T-helper 1 cell treated with Interleukin-12 subunit alpha and Interleukin-12 subunit beta and Interleukin-4 antibody, amounts not matched to agents 30 ng/mL and 1 ng/mL, for 36 hours (primary cell): ENCODE measurements around the gene RASGRP2. TPM values are rescaled to one million over a fixed set of nuclear protein-coding genes. Genes with fewer than 3 reads are reported as not detected.

Experiments used
- intact Hi-C: fragments of 100-400 bp; cut with micrococcal nuclease; formaldehyde crosslinking; loops from one replicate; pipeline ENCODE4 v1.15.1; 2024
- total RNA-seq: library from RNA; stranded (reverse); gene quantifications from 2 replicates; pipeline ENCODE4 v1.2.3, GENCODE V29; 2022

RASGRP2 gene
- total RNA-seq, 1 donor from 2014 or later, result 192 TPM

DNA sequence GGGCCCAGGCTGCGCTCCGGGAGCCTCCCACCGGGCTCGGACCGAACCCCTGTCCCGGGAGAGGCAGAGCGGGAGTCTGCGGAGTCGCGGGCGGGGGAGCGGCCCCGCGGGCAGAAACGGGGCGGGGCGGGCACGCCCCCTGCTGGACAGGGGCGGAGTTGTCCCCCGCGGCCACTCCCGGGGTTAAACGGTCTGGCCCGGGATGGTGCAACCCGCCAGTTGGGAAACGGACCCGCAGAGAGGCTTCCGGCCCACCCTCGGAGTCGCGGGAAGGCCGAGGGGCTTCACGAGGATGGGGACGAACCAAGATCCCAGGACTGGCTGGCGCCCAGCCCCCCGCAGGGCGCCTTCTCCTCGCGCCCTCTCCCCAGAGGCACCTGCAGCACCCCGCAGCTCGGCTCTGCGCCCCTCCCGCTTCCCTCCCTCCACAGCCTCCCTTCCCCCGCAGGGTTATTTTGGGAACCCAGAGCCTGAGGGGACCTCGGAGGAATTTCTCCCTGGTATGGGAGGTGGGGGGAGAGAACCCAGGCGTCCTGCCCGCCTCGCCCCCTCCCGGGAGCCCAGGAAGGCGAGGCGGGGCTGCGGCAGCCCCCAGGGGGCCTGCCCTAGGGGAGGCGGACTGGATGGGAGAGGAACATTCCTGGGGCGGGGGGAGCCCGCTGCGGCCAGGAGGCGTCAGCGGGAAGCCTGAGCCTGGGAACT, 902 bp downstream of the RASGRP2 start:
- intact Hi-C loops, result loop anchor here (1.0 to 2.0 kb wide), 3 partner anchors 24 to 174 kb away; partner anchors contain the start of gene ATG2A

DNA sequence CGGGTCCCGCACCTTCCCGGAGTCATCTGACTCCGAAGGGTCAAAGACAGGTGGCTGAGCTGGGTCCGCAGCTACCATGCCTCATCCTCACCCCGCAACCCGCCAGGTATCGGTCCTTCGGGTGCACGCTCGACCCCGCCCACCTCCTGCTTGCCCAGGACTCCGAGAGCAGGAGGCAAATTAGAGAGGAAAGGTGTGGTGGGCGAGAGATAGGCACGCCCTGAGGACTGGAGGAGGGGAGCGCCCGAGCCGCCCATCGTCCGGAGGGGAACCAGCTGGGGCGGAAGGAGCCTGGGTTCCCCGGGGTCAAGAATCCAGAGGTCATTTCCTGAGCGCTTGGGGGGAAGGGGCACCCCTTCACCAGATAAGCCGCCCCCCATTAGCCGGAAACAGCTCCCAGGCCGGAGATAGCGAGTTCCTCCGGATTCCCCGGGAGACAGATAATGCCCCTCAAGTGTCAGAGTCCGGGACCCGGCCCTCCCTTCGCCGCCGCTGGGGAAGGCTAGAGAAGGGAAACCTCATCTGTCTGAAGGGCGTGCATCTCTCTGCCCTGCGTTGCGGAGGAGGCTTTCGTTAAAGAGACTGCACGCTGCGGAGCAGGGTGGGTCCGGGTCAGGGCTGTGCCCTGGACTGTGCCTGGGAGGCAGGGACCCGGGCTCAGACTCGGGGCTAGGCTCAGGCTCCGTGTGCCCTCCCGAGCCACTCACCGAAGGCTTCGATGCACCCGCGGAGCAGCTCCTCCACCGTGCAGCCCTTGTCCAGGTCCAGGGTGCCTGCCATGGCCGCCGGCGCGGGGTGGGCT, 1.7 kb downstream of the RASGRP2 start:
- intact Hi-C loops, result loop anchor here (2.0 kb wide), 1 partner anchor 175 kb away; the partner anchor contains the start of gene ATG2A

DNA sequence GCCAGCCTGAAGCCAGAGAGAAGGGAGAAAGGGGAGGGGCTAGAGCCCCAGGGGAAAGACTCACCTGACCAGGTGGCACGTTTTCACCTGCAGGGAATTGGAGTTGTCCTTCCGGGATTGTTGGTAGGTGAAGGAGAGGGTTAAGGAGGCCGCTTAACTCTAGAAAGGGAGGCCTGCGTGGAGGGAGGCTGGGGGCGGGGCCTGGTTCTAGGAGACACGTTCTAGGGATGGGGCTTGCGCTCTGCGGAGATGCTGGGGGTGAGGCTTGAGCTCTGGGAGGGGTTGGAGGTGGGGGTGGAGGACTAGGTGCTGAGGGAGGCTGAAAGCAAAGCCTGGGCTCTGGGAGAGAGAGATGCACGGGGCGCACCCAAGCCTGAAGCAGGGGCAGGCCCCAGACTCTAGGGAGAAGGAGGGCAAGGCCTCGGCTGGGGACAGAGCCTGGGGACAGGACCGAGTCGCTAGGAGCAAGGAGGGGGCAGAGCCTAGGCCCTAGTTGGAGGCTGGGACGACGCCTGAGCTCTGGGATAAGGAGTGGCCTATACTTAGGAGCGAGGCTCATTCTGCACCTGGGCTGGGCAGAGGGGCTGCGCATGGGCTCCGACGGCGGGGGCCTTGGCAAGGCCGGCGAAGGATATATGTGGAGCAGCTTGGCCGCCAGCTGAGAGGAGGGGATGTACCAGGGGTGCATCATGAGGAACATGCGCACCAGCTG, 2.4 kb downstream of the RASGRP2 start:
- intact Hi-C loops, result loop anchor here (2.0 kb wide), 1 partner anchor 175 kb away; the partner anchor contains the start of gene ATG2A

DNA sequence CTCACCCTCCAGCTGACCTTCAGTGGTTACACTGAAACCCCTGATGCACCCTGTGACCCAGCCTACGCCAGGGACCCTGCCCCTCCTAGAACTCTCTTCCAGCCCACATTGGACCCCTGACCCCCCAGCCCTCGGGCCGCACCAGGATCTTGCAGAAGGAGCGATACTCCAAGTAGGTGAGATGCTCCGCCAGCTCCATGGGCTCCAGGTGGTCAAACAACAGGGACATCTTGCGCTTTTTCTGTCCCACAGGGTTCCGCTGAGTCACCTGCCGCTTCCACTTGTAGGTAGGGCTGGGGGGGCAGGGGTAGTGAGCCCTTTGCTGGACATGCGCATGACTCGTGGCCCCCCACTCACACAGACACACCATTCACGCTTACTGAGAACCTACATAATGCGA, 4.1 kb downstream of the RASGRP2 start:
- intact Hi-C loops, result no loop called here

DNA sequence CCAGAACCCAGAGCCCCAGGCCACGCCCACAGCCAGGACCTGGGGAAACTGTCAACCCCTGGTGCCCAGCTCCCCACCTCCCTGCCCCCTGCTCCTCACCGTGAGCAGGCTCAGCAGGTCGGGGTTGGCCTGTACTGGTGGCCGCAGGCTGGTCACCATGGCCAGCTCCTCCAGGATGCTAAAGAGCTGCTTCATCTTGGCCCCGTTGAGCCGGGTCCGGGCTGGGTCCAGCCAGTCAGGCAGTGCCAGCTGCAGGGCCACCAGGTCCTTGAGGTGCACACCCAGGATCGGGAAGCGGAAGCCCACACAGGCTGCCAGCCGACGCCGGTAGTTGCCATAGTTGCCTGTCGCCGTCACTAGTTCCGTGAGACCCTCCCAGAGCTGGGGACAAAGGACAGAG, 7.3 kb downstream of the RASGRP2 start:
- intact Hi-C loops, result no loop called here

DNA sequence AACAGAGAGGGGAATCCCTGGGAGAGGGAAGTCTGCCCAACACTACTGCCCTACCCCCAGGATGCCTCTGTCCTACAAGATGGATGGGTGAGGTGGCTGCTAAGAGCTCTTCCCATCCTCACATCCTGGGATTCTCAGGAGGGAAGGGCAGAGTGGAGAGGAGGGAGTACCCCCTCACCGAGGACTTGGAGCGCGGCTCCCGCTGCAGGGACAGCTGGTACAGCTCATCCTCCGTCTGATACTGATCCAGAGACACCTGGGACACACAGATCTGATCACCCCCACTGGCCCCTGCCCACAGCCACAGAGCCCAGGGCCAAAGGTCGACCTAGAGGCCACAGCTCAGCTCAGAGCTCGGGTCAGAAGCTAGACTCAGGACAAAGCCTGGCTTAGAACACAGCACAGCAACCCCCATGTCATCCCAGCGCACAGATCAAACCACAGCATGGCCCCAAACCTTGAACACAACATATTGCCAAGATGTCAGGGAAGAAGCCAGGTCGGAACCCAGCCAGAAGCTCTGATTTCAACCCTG, 8.2 kb downstream of the RASGRP2 start:
- intact Hi-C loops, result no loop called here

DNA sequence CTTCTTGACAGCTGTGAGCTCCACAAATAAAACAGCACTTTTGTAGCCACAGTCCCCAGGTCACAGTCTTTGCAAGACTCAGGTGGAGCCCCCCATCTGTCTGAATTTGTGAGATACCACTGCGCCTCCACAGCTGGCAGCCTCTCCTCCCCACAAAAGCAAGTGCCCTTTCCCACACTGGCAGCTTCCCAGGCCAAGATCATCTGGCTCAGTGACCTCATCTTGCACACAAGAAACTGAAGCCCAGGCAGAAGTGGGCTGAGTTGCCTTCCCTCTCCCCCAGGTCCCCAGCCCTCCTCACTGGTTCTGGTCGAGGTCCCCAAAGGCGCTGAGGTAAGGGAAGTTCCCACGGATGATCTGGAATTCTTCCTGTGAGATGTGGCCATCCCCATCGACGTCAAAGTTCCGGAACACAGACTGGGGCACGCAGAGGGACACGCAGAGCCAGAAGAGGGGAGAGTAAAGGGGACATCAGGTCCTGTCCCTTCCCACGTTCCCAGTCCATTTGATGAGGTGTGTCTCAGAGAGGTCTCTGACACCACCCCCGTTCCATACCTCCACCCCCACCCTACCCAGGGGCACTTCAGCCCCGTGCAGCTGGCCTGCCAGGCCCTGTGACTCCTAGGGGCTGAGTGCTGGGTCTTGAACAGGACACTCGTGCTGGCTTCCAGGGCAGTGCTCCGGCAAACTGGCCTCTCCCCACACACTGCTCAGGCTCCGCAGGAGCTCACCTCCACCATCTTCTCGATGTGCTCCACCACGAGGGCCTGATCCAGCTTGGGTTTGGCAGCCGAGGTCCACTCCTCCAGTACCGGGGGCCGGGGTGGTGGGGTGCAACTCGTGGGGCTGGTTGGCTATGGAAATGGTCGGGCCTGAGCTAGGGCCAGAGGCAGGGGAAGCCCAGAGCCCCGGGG, 8.9 kb downstream of the RASGRP2 start:
- intact Hi-C loops, result no loop called here

DNA sequence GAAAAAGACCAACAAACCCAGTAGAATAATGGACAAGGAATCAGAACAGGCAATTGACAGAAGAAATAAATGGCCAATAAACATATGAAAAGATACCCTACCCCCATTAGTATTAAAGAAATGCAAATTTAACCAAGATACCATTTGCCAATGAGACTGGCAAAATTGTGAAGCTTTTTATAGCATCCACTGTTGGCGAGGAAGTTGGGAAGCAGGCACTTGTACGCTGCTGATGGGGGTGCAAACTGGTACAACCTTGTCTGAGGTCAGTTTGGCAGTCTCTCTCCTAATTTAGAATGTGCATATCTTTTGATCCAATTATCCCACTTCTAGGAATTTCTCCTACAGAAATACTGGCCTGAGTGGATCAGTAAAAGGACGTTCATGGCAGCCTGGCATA, 12.3 kb downstream of the RASGRP2 start:
- intact Hi-C loops, result no loop called here

DNA sequence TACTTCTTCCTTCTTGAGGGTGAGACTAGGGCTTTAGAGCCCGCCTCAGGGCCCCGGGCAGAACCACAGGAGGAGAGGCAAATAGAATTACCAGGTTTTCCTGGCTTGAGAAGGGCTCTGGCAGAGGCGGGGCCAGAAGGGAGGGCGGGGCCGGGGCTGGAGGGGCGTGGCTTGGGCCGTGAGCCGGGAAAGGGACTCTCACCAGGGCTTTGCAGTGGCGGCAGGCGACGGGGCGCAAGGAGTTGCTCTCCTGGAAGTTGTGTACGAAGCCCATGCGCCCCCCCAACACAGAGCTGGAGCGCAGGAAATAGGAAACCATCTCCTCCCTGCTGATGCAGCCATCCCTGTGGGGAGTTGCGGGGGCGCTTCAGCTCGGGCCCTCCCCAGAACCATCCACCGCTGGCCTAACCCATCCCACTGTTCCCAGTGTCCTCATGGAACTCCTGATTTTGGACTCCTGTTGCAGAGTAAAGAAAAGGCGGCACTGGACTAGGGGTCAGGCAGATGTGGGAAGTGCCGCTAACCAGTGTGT, 14.0 kb downstream of the RASGRP2 start:
- intact Hi-C loops, result no loop called here

DNA sequence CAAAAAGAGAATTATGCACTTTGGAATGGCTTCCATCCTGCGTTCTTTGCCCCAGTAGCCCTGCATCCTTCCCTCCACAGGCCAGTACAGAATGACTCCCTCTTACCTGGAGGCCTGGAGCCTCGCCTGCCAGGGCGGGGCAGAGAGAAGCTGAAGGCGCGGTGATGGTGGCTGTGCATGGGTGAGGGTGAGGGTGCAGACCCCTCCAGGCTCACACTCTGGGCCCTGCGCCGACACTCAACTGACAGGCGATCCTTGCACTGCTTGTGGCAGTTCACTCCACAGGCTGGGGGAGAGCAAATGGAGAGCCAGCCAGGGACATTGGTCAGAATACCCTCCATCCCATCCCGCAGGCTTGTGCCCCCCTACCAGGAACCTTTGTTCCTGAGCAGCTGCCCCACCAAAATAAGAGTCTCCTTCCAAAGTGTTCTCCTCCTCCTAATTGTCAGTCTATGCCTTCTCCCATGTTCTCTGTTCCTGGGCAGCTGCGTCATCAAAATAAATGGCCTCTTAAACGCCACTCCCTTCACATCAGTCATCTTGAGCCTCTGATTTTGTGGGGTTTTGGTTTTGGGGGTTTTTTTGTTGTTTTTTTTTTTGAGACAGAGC, 15.1 kb downstream of the RASGRP2 start:
- intact Hi-C loops, result no loop called here

DNA sequence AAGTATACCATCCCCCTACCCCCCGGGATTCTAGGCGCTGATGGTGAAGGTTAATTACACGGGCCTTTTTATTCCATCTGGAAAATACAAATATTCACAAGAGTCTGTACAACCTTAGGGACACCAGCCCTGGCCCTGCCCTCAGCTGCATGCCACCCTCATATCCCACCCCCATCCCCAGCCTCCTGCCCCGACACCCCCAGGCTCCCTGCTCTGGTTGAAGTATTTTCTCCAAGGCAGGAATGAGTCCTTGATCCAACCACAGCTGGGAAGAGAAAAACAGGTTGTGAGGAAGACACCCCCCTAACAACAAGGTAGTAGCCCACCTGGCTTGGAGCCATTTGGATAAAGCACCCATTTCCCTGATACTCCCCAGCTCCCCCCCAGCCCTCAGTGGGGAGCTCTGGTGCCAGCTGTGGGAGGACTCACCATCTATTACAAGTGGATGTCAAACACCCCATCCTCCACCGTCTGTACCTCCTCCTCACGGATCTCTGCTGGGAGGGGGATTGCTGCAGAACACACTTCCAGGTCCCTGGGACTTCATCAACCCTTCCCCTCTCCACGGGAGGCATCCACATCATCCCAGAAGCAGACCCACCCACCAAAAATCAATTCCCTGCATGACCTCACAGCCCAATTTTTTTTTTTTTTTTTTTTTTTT, 16.9 kb downstream of the RASGRP2 start:
- intact Hi-C loops, result no loop called here

DNA sequence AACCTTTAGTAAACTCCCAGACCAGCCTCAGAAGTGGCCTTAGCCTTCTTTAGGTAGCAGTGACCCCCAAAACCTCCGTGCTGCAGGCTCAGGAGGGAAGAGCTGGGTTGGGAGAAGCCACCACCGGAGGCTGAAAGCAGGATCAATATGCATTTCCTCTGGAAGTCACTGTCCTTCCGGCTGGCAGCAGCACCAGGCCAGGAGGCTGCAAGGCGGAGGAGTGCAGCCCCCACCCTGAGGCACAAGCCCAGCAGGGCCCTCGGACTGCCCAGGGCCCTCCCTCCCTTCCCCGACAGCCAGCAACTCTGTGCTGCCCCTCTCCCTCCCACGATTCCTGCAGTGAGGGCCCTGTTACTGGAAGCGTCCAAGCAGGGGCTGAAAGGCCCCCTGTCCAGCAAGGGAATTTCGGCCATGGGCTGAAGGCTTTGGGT, 17.7 kb downstream of the RASGRP2 start:
- intact Hi-C loops, result no loop called here

DNA sequence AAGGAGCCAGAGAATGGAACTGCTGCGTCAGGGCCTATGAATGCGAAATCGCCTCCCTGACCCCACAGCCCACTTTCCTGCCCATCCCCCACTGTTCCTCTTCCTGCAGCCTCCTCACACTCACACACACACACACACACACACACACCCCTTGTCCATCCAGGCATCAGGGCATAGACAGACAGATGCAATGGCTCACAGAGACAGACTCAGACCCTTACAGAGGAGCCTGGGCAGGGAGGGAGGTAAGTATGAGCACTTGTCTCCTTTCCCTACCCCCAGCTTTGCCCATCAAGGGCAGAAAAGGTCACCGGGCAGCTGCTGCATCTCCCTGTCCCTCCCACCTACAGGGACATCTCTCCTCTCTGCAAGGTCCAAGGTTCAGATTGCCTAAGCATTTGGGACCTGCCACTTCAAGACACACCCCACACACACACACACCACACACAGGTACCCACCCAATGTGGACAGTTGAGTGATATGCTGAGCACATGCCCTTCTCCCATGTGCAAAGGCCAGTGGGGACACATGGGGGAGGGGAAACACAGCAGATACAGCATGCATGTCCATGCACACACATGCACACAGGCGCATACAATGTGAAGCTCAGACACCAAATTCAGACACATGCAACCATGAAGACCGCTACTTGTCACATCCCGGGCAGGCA, 18.9 kb downstream of the RASGRP2 start:
- intact Hi-C loops, result no loop called here

DNA sequence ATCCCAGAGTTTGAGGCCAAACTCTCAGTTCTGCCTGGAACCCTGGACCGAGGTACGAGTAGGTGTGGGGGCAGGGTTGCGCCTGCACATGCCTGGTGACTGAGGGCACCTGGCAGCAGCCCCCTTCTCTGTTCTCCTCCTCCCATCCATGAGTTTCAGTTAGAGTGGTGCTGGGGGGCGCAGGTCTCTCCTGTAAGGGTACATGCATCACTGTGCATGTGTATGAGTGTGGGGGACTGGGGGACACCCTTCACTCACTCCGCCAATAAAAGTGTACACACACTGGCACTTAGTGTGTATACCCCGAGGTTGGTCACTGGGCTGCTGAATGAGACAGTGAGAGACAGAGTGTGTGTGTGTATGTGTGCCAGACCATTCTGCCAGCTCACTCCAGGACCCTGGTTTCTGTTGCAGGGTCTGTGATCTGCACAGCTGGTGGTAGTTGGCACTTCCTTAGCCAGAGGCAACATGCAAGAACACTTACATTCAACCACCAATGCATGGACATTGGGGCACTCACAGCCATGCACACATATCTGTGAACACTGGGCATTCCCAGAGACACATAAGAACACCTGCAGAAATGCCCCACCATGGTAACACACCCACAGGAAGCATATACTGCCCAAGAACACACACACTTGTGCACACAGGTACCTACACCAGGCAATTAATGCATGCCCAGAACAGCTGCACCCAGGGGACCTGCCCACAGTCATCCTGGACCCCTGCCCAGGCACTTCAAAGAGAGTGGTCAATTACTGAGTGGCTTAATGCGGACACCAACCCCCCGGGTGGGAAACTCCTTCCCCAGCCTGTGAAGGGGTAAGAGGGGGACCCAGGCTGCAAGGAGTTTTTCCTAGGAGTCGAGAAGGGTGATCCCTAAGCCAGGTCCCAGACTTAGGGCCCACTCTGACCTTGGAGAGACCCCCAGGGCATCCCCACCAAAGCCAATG, 19.8 kb downstream of the RASGRP2 start:
- intact Hi-C loops, result loop anchor here (1.0 kb wide), 3 partner anchors 21 to 171 kb away; no protein-coding TSS in a partner anchor

DNA sequence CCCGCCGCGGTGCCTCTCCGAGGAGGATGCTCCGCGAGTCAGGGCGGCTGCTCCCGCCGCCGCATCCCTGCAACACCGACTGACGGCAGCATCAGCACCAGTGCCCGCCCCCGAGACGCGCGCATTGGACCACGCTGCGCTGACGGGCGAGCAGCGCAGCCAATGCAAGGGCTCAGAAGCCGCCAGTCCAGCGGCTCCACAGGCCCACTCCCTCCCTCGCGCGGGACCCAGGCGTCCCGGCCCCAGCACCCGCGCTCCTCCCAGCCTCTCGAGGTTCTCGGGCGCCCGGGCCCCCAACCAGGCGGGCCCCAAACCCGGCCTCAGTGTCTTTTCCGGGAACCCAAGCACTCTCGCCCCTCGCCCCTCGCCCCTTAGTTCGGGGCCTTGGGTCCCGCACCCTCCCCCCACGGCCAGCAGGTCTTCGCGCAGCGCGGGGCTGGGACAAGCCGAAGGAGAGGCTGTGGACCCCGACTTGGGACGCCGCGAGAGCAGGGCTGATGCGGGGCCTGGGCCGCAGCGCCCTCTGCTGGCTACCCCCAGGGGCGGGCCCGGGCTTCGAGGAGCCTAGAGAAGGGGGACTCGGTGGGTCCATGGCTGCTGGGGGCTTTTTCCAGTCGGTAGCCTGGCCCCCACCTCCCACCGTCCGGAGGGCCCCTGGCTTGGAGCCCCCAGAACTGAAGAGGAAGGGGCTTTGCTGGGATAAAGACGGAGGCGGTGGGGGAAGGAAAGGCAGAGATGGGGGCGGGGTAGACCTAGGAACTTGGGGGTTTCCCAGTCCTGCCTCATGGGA, 20.6 kb downstream of the RASGRP2 start, which contains the start of gene NRXN2:
TSS of gene NRXN2 (minus strand) at position 81 of the 790 bp plus-strand sequence. CDS start 9,498 bp downstream, outside the sequence.
- intact Hi-C loops, result loop anchor here (1.0 kb wide), 3 partner anchors 22 to 170 kb away; no protein-coding TSS in a partner anchor
